ENCODE measurements around the gene GPBP1L1.
"Not testable (repeated sequence)": the region's sequence is repeated elsewhere in the genome, so short reads cannot be mapped to it uniquely, and the experiment has no call there.

Gene GPBP1L1

GRCh38 chr1:45686288-45687013 lies at the start of gene GPBP1L1:
Gene GPBP1L1, minus strand, starts transcription at chr1:45686533. Its CDS starts 27,446 bp downstream, at chr1:45659087.
- DNase-seq, result peak; percentile 97

GRCh38 chr1:45730780-45731319 lies 44.5 kb upstream of the GPBP1L1 start:
- DNase-seq, result no peak

GRCh38 chr1:45730075-45730779 lies 43.9 kb upstream of the GPBP1L1 start:
- DNase-seq, result no peak

GRCh38 chr1:45726007-45726406 lies 39.7 kb upstream of the GPBP1L1 start:
- DNase-seq, result not testable (repeated sequence)

- no peak for DNase-seq
Measured at GRCh38 chr1:45723248-45723930, 37.1 kb upstream of the GPBP1L1 start.

- no peak for DNase-seq
Measured at GRCh38 chr1:45722809-45723208, 36.5 kb upstream of the GPBP1L1 start.

GRCh38 chr1:45721207-45721606 lies 34.9 kb upstream of the GPBP1L1 start:
- DNase-seq, result no peak

- no peak for DNase-seq
Measured at GRCh38 chr1:45718289-45718688, 32.0 kb upstream of the GPBP1L1 start.

GRCh38 chr1:45717386-45717785 lies 31.1 kb upstream of the GPBP1L1 start:
- not testable (repeated sequence) for DNase-seq

- no peak for DNase-seq
Measured at GRCh38 chr1:45716700-45717099, 30.4 kb upstream of the GPBP1L1 start.

- DNase-seq, result no peak
Measured at GRCh38 chr1:45713711-45714110, 27.4 kb upstream of the GPBP1L1 start.

GRCh38 chr1:45704637-45705036 lies 18.3 kb upstream of the GPBP1L1 start:
- no peak for DNase-seq

- no peak for DNase-seq
Measured at GRCh38 chr1:45694823-45695222, 8.5 kb upstream of the GPBP1L1 start.

GRCh38 chr1:45693811-45694210 lies 7.5 kb upstream of the GPBP1L1 start:
- DNase-seq, result not testable (repeated sequence)

- DNase-seq, result peak; percentile 82
Measured at GRCh38 chr1:45687754-45688740, 1.7 kb upstream of the GPBP1L1 start, which contains the start of gene TMEM69. Gene TMEM69, plus strand, starts transcription at chr1:45688181. Its CDS starts 2,888 bp downstream, at chr1:45691069.

GRCh38 chr1:45687014-45687753 lies 851 bp upstream of the GPBP1L1 start:
- DNase-seq, result peak; percentile 97

- DNase-seq, result peak; percentile 34
Measured at GRCh38 chr1:45686015-45686287, 382 bp downstream of the GPBP1L1 start.

- no peak for DNase-seq
Measured at GRCh38 chr1:45685308-45686014, 872 bp downstream of the GPBP1L1 start.

GRCh38 chr1:45684402-45684801 lies 1.9 kb downstream of the GPBP1L1 start:
- no peak for DNase-seq

- no peak for DNase-seq
Measured at GRCh38 chr1:45682942-45683341, 3.4 kb downstream of the GPBP1L1 start.

GRCh38 chr1:45679123-45679522 lies 7.2 kb downstream of the GPBP1L1 start:
- DNase-seq, result no peak
